ENCODE results near the gene MMP11.

- TF ChIP-seq, protein P1, sequence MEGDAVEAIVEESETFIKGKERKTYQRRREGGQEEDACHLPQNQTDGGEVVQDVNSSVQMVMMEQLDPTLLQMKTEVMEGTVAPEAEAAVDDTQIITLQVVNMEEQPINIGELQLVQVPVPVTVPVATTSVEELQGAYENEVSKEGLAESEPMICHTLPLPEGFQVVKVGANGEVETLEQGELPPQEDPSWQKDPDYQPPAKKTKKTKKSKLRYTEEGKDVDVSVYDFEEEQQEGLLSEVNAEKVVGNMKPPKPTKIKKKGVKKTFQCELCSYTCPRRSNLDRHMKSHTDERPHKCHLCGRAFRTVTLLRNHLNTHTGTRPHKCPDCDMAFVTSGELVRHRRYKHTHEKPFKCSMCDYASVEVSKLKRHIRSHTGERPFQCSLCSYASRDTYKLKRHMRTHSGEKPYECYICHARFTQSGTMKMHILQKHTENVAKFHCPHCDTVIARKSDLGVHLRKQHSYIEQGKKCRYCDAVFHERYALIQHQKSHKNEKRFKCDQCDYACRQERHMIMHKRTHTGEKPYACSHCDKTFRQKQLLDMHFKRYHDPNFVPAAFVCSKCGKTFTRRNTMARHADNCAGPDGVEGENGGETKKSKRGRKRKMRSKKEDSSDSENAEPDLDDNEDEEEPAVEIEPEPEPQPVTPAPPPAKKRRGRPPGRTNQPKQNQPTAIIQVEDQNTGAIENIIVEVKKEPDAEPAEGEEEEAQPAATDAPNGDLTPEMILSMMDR (IDR thresholded peaks at IDR 0.05; ENCODE audit: insufficient read depth, low read length), result no peak
- no peak for TF ChIP-seq POLR2AphosphoS5 (IDR thresholded peaks at IDR 0.05; ENCODE audit: low read depth)
- no peak for TF ChIP-seq GABPA (IDR thresholded peaks at IDR 0.05; ENCODE audit: low read depth)
- TF ChIP-seq, protein P2, sequence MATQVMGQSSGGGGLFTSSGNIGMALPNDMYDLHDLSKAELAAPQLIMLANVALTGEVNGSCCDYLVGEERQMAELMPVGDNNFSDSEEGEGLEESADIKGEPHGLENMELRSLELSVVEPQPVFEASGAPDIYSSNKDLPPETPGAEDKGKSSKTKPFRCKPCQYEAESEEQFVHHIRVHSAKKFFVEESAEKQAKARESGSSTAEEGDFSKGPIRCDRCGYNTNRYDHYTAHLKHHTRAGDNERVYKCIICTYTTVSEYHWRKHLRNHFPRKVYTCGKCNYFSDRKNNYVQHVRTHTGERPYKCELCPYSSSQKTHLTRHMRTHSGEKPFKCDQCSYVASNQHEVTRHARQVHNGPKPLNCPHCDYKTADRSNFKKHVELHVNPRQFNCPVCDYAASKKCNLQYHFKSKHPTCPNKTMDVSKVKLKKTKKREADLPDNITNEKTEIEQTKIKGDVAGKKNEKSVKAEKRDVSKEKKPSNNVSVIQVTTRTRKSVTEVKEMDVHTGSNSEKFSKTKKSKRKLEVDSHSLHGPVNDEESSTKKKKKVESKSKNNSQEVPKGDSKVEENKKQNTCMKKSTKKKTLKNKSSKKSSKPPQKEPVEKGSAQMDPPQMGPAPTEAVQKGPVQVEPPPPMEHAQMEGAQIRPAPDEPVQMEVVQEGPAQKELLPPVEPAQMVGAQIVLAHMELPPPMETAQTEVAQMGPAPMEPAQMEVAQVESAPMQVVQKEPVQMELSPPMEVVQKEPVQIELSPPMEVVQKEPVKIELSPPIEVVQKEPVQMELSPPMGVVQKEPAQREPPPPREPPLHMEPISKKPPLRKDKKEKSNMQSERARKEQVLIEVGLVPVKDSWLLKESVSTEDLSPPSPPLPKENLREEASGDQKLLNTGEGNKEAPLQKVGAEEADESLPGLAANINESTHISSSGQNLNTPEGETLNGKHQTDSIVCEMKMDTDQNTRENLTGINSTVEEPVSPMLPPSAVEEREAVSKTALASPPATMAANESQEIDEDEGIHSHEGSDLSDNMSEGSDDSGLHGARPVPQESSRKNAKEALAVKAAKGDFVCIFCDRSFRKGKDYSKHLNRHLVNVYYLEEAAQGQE (IDR thresholded peaks at IDR 0.05; ENCODE audit: insufficient replicate concordance, low read depth), result no peak
Observed at GRCh38 chr22:23817146-23817545, 44.5 kb downstream of the MMP11 start.

Data from HL-60 (cell line).